Activated CD4-positive, CD25-positive, alpha-beta regulatory T cell treated with anti-CD3 and anti-CD28 coated beads, Interleukin-2, amount 50 U/mL, for 72 hours (primary cell): ENCODE results near the gene PHYHD1.

Experiments used
- DNase-seq: peaks from one replicate; pipeline ENCODE4 v3.0.0; 2021

Gene PHYHD1

GRCh38 chr9:128920381-128921058 is at the start of gene PHYHD1:
TSS of gene PHYHD1 (plus strand) at chr9:128920982. CDS start at chr9:128922324, 1,342 bp downstream.
- DNase-seq, result no peak

- DNase-seq, result no peak
These were observed 42.9 kb upstream of the PHYHD1 start for GRCh38 chr9:128877852-128878251.

- DNase-seq, result peak; percentile 99
These were observed 38.7 kb upstream of the PHYHD1 start, which contains the start of the genes KYAT1 and LRRC8A for GRCh38 chr9:128881884-128882676. TSS of gene KYAT1 (minus strand) at chr9:128881950. CDS start at chr9:128845405, 36,545 bp downstream. TSS of gene LRRC8A (plus strand) at chr9:128882133. CDS start at chr9:128907165, 25,032 bp downstream.

DNA sequence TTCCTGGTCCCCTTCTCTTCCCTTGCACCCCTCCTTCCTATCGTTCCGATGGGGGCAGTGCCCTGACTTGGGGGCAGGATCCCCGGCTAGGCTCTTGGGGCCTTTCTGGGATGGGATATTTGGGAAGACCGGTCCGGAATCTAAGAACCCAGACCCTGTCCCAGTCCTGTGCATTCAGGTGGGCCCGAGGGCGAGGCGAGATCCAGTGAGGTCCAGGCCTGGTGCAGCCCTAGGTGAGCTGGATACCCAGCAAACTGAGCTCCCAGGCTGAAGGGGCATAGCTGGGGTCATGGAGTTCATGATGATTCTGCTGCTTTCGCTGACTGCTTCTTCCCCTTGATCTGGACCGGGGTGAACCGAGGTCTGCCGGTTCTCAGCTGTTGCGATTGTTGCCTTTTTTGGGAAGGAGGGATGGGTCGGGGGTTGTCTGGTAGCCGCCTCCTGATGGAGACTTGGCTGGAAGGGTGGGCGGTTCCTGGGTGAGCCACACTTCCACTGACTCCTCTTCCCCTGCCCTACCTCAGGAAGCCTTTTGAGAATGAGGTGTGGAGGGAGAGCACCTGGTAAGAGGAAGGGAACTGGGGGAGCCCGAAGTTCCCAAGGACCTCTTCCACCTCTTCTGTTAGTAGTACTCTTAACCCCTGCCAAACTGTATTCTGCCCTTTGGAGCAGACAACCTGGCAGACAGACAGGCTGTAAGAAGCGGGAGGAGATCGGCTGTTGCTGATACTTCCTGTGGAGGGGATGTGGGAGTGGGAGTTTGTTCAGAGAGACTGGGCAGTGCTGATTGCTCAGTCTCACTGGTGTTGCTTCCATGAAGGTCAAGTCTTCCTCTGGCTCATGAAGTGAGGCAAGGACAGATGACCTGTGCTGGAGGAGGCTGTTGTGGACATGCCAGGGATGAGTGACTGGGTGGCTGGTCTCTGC is 37.8 kb upstream of the PHYHD1 start:
- DNase-seq, result no peak

GRCh38 chr9:128884164-128884563 is 36.6 kb upstream of the PHYHD1 start:
- no peak for DNase-seq

DNA sequence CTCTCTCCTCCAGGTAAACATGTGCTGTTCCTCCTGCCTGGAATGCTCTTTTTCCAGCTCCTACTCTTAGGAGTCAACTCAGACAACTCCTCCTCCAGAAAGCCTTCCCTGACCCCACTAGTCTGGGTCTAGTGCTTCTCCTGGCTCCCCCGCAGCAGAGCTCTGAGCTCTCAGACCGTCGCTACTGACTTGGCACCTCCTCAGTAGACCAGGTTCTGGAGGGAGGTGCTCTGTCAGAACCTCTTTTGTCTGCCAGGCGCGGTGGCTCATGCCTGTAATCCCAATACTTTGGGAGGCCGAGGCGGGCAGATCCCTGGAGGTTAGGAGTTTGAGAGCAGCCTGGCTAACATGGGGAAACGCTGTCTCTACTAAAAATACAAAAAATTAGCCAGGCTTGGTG is 35.4 kb upstream of the PHYHD1 start:
- DNase-seq, result no peak

DNA sequence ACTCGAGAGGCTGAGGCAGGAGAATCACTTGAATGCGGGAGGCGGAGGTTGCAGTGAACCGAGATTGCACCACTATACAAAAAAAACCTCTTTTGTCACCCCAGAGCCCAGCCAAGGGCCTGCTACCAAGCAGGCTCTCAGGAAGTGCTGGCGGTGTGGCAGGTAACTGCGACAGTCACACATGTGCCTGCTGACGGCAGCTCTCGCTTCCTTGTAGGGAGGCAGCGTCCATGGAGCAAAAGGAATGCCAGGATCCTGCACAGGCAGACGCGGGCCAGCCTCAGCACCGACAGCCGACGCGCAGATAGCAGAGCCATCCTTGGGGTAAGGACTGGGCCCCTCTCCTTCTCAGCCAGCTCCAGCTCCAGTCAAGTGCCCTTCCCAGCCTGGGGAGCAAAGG is 35.0 kb upstream of the PHYHD1 start:
- no peak for DNase-seq

- DNase-seq, result no peak
These were observed 34.4 kb upstream of the PHYHD1 start for GRCh38 chr9:128886211-128886891.

- DNase-seq, result no peak
These were observed 33.7 kb upstream of the PHYHD1 start for GRCh38 chr9:128887049-128887448.

DNA sequence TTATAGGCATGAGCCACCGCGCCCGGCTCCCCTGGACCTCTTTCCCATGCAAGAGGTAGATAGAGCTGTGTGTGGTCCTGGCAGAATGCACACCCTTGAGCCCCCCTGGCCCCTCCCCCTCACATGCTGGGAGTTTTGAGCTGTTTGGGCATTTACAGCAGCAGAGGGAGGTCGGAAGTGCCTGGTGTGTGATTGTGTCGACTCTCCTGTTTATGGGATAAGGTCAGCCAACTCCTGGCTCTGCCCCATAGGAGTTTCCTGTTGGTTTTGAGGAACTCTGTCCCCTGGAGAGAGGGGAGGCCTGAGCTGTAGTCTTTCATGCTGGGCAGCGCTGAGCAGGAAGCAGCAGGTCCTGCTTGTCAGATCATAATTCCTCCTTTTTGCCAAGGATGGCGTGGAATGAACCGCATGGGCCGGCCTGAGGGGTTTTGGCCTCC is 32.9 kb upstream of the PHYHD1 start:
- no peak for DNase-seq

DNA sequence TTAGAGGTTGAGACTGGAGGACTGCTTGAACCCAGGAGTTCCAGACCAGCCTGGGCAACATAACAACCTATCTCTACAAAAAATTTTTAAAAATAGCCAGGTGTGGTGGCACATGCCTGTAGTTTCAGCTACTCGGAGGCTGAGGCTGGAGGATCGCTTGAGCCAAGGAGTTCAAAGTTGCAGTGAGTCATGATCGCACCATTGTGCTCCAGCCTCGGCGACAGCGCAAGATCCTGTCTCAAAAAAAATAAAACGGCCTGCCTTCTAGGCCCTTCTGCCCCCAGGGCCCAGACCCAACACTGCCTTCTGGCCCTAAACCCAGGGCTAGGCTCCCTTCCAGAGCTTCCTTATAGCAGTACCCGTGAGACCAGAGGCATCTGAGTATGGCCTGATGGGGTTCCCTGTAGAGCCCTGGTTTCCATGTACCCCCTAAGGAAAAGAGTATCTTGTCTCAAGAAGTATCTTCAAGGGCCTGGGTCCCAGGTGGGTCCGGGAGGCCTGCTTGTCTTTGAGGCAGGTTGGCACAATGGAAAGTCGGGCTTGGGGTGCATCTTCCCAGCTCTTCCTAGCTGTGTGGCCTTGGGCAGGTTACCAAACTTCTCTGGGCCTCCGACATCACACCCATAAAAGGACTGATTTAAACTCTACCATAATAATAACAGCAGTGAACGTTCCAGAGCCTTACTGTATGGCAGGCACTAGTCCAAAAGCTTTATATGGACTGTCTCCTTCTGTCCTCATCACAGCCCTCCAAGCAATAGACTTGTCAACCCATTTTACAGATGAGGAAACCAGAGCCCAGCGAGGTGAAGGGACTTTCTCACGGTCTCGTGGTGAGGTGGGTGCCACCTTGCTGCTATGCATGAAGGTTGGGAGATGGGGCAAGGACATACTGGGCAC is 29.2 kb upstream of the PHYHD1 start:
- DNase-seq, result no peak

DNA sequence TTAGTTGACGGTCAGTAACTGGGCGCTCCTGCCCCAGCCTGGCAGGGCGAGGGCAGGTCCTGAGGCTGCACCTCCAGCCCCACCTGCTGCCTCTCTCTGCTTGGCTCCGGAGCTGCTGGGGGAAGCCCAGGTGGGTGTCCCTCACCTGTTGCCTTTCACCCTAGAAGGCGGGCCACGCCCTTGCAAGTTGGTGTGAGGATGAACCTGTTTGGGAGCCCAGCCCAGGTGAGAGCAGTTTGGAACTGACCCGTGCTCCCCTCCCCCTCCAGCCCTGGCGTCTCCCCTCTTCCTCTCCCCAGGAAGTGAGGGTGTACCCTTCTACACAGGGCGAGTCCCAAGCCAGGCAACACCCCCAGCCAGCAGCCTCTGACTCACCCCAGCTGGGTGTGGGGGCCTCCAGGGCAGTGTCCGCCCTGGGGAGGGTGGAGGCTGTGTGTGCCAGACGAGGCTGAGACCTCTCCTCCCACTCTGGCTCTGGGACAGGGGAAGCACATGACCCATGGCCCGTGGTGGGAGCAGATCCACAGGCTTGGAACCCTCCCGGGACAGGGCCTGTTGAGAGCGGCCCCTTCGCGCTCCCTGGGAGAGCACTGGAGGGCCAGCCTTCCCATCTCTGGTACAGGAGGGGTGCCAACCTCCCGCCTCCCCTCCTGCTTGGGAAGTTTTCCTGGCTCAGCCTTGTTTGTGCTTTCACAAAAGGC is 28.4 kb upstream of the PHYHD1 start:
- DNase-seq, result no peak

GRCh38 chr9:128893354-128893753 is 27.4 kb upstream of the PHYHD1 start:
- no peak for DNase-seq

DNA sequence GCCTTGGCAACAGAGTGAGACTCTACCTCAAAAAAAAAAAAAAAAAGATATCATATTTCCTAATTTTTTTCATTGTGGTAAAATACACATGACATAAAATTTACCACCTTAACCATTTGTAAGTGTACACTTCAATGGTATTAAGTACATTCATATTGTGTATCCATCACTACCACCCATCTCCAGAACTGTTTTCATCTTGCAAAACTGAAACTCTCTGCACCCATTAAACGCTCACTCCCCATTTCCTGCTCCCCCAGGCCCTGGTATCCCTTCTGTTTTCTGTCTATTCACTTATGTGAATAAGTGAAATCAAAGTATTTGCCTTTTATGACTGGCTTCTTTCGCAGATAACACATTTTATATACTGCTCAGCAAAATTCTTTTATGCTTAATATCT is 26.0 kb upstream of the PHYHD1 start:
- DNase-seq, result no peak

- DNase-seq, result no peak
These were observed 25.2 kb upstream of the PHYHD1 start for GRCh38 chr9:128895556-128895955.

- no peak for DNase-seq
These were observed 22.4 kb upstream of the PHYHD1 start for GRCh38 chr9:128898382-128898781.

GRCh38 chr9:128898845-128899565 is 21.8 kb upstream of the PHYHD1 start:
- DNase-seq, result no peak

- no peak for DNase-seq
These were observed 21.0 kb upstream of the PHYHD1 start for GRCh38 chr9:128899566-128900322.

- DNase-seq, result no peak
These were observed 19.4 kb upstream of the PHYHD1 start for GRCh38 chr9:128901379-128901778.
